ENCODE measurements around the gene LRRC25. TPM values are rescaled to one million over a fixed set of nuclear protein-coding genes. Genes with fewer than 3 reads are reported as not detected.

LRRC25 gene
- total and polyA plus RNA-seq, 2 experiments from 2014 or later = not detected

DNA sequence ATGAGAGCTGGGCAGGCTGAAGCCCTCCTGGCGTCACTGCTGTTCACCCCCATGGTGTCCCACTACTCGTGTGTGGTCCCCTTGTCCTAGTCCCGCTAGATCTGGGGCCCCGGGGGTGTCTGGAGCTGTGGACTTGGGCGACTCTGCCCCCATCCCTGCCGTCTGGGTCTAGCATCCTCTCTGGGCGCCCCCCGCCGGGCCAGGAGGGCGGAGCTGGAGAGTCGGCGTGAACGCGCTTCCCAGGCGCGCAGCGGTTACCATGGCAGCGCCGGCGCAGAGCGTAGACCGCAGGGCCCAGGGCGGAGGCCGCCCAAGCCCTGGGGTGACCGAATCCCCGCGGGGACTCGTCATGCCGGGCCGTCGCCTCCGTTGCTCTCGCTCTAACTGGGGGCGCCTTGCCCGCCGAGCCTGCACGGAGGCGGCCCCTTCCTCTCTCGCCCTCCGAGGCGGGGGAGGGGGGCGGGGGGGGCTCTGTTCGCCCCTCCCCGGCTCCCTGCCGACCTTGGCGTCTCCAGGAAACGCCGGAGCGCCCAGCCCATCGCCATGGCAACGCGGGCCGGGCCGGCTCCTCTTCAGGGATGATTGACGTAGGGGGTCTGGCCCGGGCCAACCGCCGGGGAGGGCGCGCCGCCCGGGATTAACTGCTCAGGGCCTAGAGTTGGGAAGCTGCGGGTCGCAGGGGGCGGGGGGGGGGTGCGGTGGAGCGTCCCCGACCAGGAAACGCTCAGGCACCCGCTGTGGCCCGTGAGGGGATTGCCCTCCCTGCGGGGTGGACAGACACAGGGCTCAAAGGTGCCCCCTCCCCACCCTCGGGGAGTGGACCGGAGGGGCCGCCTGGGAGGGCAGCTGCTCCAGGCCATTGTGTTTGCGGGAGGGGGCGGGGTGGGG is 31.6 kb upstream of the LRRC25 start:
- Histone ChIP-seq H3F3A (ENCODE audit: insufficient read depth) (peaks cover 3% of the 10 kb centered on the region), H3K4me1 (ENCODE audit: insufficient read depth) (peaks cover 30% of the 10 kb centered on the region), H2AFZ (no peak overlapping the region), H3K9me2 (ENCODE audit: insufficient read depth) (no peaks in the 10 kb centered on the region), H3K36me3 (ENCODE audit: low read depth) (no peaks in the 10 kb centered on the region), H3K27me3 (replicated peaks; ENCODE audit: insufficient read depth) (no peaks in the 10 kb centered on the region), H3K4me3 (peak overlapping the region; percentile 49), H3K9me3 (ENCODE audit: low read depth) (no peaks in the 10 kb centered on the region), H3K9ac (peak overlapping the region; percentile 80), H3K79me2 (ENCODE audit: insufficient read depth) (peaks cover 56% of the 10 kb centered on the region), H3K27ac (peak overlapping the region; percentile 69), H3K4me2 (ENCODE audit: unreplicated experiment) (peak overlapping the region; percentile 36), H4K20me1 (ENCODE audit: insufficient read depth) (no peaks in the 10 kb centered on the region)
- DNase-seq = peak; percentile 97
- 5 to 6% methylated on average over 42 to 67 of the region's 77 CpGs for WGBS, 2 experiments (ENCODE audit: low coverage in 1 of 2, low lambda C conversion rate in 2 of 2, missing lambda C conversion rate in 2 of 2)
- in situ Hi-C loops (cut with MboI) = no loop called here
- TF ChIP-seq EZH2 (IDR thresholded peaks at IDR 0.05; ENCODE audit: insufficient read depth, poor library complexity, severe bottlenecking) (no peak), EZH2phosphoT487 (IDR thresholded peaks at IDR 0.05; ENCODE audit: insufficient read depth, low read depth) (no peak)

DNA sequence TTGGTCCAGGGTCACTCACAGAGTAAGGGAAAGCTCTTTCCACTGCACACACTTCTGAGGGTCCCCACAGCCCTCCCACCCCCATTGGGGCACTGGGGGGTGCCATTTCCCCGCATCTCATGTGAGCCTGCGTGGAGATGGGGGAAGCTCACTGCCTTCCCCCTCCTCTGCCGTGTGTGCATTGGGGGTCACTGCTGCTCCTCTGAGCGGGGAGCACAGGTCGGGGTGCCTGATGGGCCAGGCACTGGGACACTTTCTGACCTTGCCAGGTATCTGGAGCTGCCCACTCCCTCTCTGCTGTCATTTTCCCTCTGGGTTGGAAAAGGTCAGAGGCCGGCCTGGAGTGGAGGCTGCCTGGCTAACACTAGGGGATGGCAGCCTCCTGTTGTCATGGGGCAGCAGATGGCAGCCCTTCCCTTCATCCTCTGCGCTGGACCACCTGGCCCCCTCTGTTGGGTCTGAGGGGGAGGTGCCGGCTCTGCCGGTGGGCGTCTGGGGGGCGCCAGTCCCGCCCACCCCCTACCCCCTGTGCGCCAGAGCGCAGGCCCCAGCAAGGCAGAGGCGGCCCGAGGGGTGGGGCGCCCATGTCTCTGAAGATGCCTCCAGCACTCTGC is 30.9 kb upstream of the LRRC25 start:
- no peaks in the 10 kb centered on the region for H3K9me3 ChIP-seq (ENCODE audit: low read depth)
- H3K9me2 ChIP-seq (ENCODE audit: insufficient read depth) = no peaks in the 10 kb centered on the region
- H4K20me1 ChIP-seq (ENCODE audit: insufficient read depth) = no peaks in the 10 kb centered on the region
- H2AFZ ChIP-seq = no peak overlapping the region
- H3K36me3 ChIP-seq (ENCODE audit: low read depth) = no peaks in the 10 kb centered on the region
- H3K79me2 ChIP-seq (ENCODE audit: insufficient read depth) = peaks cover 63% of the 10 kb centered on the region
- no peak for DNase-seq
- peak overlapping the region; percentile 36 for H3K4me2 ChIP-seq (ENCODE audit: unreplicated experiment)
- peak overlapping the region; percentile 69 for H3K27ac ChIP-seq
- no peak for TF ChIP-seq EZH2 (IDR thresholded peaks at IDR 0.05; ENCODE audit: insufficient read depth, poor library complexity, severe bottlenecking)
- no peak for TF ChIP-seq EZH2phosphoT487 (IDR thresholded peaks at IDR 0.05; ENCODE audit: insufficient read depth, low read depth)
- peak overlapping the region; percentile 80 for H3K9ac ChIP-seq
- peaks cover 30% of the 10 kb centered on the region for H3K4me1 ChIP-seq (ENCODE audit: insufficient read depth)
- peaks cover 6% of the 10 kb centered on the region for H3F3A ChIP-seq (ENCODE audit: insufficient read depth)
- H3K4me3 ChIP-seq = no peak overlapping the region
- H3K27me3 ChIP-seq (replicated peaks; ENCODE audit: insufficient read depth) = no peaks in the 10 kb centered on the region
- in situ Hi-C loops (cut with MboI) = no loop called here
- 49 to 63% methylated on average over 11 to 17 of the region's 17 CpGs for WGBS, 2 experiments (ENCODE audit: low coverage in 1 of 2, low lambda C conversion rate in 2 of 2, missing lambda C conversion rate in 2 of 2)

DNA sequence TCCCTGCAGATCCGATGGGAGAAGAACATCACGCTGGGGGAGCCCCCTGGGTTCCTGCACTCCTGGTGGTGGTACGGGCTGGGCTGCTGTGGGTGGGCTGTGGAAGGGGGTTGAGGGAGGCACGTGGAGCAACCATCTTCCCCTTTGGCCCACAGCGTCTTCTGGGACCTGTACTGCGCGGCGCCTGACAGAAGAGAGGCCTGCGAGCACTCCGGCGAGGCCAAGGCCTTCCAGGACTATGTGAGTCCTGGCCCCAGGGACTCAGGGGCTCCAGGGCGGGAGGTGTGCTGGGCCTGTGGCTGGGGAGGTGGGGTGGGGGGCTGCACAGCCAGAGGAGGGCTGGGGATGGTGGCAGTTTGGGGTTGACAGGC is 30.3 kb upstream of the LRRC25 start:
- Histone ChIP-seq H4K20me1 (ENCODE audit: insufficient read depth) (no peaks in the 10 kb centered on the region), H3K4me2 (ENCODE audit: unreplicated experiment) (no peak overlapping the region), H3K9me2 (ENCODE audit: insufficient read depth) (no peaks in the 10 kb centered on the region), H3K9ac (no peak overlapping the region), H2AFZ (no peak overlapping the region), H3K4me3 (no peak overlapping the region), H3K36me3 (ENCODE audit: low read depth) (no peaks in the 10 kb centered on the region), H3K9me3 (ENCODE audit: low read depth) (no peaks in the 10 kb centered on the region), H3K27ac (no peak overlapping the region), H3K79me2 (ENCODE audit: insufficient read depth) (peaks cover 69% of the 10 kb centered on the region), H3F3A (ENCODE audit: insufficient read depth) (peaks cover 6% of the 10 kb centered on the region), H3K27me3 (replicated peaks; ENCODE audit: insufficient read depth) (no peaks in the 10 kb centered on the region), H3K4me1 (ENCODE audit: insufficient read depth) (peaks cover 30% of the 10 kb centered on the region)
- TF ChIP-seq EZH2phosphoT487 (IDR thresholded peaks at IDR 0.05; ENCODE audit: insufficient read depth, low read depth) (no peak), EZH2 (IDR thresholded peaks at IDR 0.05; ENCODE audit: insufficient read depth, poor library complexity, severe bottlenecking) (no peak)
- no peak for DNase-seq
- in situ Hi-C loops (cut with MboI) = no loop called here
- WGBS, 2 experiments (ENCODE audit: low coverage in 1 of 2, low lambda C conversion rate in 2 of 2, missing lambda C conversion rate in 2 of 2) = 92% methylated on average over 5 to 12 of the region's 12 CpGs

DNA sequence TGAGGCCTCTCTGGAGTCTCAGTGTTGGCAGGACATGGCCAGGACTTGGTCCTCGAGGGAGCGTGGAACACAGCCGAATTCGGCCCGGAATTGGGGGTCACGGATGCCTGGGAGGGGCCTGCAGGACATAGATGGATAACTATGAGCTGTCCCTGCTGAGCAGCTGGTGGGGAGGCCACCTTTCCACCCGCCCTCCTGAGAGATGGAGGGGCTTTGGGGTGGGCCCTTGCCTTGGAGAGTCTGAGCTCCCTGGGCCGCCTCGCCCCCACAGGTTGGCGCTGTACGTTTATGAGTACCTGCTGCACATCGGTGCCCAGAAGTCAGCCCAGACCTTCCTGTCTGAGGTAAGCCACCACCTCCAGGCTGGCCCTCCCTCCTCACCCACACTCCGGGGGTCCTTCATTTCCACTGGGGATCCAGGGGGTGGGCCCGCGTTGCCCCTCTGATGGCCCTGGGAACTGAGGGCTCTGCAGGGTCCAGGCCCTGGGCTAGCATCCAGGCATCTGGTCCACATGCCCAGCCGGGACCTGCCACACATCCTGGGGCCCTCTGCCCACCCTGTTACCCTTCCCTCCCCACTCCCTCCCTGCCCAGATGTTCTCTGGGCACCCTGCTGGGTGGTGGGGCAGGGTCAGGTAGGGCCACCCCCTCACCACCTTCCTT is 29.8 kb upstream of the LRRC25 start:
- Histone ChIP-seq H3K4me3 (no peak overlapping the region), H3K27ac (no peak overlapping the region), H3K4me1 (ENCODE audit: insufficient read depth) (peaks cover 30% of the 10 kb centered on the region), H3K36me3 (ENCODE audit: low read depth) (no peaks in the 10 kb centered on the region), H3K27me3 (replicated peaks; ENCODE audit: insufficient read depth) (no peaks in the 10 kb centered on the region), H3K9ac (no peak overlapping the region), H3K4me2 (ENCODE audit: unreplicated experiment) (no peak overlapping the region), H3K9me2 (ENCODE audit: insufficient read depth) (no peaks in the 10 kb centered on the region), H3K9me3 (ENCODE audit: low read depth) (no peaks in the 10 kb centered on the region), H2AFZ (no peak overlapping the region), H3K79me2 (ENCODE audit: insufficient read depth) (peaks cover 74% of the 10 kb centered on the region), H3F3A (ENCODE audit: insufficient read depth) (peaks cover 6% of the 10 kb centered on the region), H4K20me1 (ENCODE audit: insufficient read depth) (no peaks in the 10 kb centered on the region)
- TF ChIP-seq EZH2phosphoT487 (IDR thresholded peaks at IDR 0.05; ENCODE audit: insufficient read depth, low read depth) (no peak), EZH2 (IDR thresholded peaks at IDR 0.05; ENCODE audit: insufficient read depth, poor library complexity, severe bottlenecking) (no peak)
- WGBS, 2 experiments (ENCODE audit: low coverage in 1 of 2, low lambda C conversion rate in 2 of 2, missing lambda C conversion rate in 2 of 2) = 72 to 76% methylated on average over 14 to 16 of the region's 16 CpGs
- DNase-seq = no peak
- in situ Hi-C loops (cut with MboI) = no loop called here

Data from GM23248 (cell line).